GM21390 (cell line): Measurements from ENCODE around the gene RNF220.

ENCODE experiments used
- ATAC-seq: cut with Tn5 transposase; IDR thresholded peaks from one replicate; pipeline ENCODE4 v1.9.1; 2021; ENCODE audit not compliant: unreplicated experiment

Gene RNF220

DNA sequence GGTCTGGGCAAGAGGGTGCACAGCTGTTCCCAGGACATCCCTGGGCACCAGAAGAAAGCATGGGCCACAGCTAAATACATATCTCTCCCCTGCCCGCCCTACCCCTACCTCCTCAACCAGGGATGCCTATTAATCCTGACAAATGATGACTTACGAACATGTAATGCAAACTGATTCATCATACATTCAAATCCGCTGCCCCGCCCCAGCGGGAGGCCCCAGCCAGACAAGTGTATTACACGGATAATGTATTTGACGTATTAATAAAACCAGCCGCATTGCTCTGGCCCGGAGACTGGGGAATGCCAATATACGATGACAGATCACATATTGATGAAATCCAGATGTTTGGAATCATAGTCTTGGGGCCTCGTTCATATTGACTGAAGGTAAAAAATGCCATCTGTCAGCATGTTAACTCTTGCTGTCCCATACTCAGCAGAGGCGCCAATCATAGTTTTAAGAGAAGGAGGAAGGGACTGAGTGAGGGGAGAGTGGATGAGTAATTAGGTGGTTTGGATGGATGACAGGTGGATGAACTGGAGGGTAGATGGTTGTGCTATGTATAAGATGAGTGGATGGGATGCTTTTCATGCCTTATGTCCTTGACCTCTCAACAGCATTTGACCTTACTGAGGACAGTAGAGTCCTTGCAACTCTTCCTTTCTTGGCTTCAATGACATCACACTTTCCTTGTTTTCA lies 201.0 kb downstream of the RNF220 start:
- ATAC-seq: no peak

DNA sequence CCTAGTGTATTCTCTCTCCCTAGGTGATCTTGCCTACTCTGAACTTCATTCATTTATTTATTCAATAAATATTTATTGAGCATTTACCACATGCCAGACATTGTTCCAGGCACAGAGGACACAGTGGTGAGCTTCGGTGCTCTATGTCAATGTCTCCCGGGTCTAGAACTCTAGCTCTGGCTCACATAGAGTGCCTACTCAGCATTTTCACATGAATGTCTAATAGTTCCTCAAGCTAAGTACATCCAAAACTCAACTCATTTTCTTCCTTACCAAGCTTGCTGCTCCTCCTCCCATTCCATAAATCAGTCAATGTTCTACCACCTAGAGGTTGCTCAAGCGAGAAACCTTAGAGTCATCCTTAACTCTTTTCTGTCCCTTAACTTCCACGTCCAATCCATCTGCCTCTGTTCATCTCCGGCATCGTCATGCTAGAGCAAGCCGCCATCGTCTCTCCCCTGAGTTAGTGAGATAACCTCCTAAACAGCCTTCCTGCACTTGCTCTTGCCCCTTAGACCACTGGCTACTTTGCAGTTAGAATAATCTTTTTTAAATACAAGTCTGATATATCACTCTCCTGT lies 201.7 kb downstream of the RNF220 start:
- no peak for ATAC-seq

DNA sequence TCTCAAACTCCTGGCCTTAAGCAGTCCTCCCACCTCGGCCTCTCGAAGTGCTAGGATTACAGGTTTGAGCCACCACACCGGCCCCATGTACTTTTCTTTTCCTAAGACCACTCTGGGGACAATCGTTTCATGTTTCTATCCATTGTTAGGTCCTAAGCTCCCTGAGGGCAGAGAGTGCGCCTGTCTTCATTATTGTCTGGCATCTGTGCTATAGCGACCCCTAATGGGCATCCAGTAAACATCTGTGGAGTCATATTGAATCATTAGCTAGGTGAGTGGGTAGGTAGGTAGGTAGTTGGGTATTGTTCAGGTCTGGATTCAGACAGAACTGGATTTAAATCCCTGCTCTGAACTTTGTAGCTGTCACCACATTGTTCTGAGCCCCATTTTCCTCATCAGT lies 203.1 kb downstream of the RNF220 start:
- ATAC-seq: no peak

DNA sequence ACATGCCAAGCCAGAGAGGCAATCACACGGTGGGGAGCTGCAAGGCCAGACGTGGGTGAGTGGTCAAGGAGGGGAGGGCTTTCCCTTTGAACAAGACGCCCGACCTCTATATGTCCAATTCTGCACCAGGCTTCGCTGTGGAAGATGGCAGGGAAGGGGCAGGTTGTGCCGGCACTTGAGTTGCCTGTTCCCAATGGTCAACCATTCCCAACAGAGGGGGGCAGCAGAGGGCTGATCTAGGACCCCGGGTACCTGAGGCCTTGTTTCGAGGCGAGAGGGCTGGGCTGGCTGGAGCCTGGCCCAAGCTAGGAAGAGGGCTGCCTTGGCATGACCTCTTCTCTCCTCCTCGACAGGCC lies 204.3 kb downstream of the RNF220 start:
- no peak for ATAC-seq

DNA sequence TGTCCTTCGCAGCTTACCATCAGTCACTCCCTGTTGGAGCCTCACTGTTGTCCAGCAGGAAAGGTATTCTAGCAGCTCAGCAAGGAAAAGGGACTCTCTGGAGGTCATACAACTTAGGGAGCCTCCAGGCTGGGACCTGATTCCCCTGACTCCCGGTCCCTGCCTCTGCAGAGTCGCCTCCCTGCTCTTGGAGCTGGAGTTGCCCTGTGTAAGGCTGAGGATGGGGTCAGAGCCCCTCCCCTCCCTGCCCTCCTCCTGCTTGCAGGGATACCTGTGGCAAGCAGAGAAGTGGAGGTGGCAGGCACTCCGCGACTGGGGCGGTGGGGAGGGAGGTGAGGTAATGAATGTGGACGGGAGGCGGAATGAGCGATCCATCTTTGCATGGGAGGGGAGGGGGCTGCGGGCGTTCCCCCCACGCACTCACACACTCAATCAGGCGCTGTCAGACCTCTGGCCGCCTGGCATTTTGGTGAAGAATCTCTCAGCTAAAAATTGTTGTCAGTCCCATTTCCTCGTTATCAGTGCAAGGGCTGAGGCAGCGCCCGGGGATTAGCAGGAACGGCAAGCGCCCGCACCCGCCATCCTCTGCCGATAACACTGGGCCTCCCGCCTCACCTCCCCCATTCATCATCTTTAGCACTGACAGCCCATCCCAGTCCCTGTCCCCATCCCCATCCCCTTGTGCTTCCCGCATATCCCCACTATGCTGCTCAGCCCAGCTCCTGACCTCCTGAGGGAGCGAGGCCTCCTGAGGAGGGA lies 204.9 kb downstream of the RNF220 start:
- no peak for ATAC-seq

DNA sequence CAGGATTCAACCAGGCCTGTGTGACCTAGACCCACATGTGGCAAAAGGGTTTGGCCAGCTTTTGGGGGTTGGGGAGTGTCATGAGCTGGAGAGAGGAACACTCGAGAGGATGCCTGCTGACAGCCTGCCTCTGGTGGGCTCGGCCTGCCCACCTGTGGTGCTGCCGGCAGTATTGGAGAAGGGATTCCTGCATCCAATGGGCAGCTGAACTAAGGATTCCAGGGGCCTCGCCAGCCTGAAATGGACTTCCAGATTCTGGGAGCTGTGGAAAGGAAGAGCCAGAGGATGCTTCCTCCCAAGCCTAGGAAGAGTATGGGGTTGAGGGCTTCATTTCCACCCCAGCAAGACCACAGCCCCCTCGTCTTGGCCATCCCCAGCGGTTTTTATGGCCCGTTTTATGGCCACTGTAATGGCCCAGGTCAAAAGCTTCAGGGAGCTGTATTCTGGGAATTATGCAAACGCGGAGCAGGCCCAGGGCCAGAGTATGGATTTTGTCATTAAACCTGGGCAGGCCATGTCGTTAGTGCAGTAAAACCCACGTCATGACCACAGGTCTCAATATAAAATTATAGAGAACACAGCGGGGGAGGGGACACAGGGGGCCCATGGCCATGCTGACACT lies 205.6 kb downstream of the RNF220 start:
- no peak for ATAC-seq

DNA sequence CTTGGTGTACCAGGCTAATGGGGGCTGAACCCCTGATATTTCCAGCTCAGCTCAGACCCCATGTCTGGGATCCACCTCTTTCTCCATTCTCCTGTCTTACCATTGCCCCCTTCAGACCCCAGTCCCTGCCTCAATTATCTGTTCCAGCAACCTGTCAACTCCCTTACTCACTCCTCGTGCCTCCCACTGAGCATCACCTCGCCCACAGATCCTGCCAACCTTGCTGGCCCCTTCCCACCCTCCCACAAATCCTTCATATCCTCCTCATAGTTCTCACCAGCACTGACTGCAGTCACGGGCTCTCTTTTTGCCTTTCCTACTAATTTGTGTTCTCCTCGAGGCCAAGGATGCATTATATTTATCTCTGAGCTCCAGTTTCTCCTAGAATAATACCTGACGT lies 206.4 kb downstream of the RNF220 start:
- ATAC-seq: no peak

DNA sequence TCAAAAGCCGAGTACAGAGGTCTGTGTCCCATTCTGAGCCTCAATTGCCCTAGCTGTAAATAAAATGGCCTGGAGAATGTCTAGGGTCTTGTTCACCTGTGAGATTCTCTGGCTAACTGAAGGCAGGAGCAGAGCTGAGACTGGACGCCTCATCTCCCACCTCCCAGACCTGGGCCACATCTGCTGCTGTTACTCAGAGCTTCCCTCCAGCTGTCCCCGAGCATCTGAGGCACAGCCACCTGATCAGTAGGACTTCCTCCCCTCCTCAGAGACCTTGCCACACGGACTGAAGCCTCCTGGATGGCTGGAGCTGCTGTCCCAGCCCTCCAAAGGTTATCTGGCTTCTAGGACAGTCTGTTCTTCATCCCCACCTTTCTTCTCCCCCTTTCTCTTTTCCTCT lies 206.8 kb downstream of the RNF220 start:
- ATAC-seq: no peak

DNA sequence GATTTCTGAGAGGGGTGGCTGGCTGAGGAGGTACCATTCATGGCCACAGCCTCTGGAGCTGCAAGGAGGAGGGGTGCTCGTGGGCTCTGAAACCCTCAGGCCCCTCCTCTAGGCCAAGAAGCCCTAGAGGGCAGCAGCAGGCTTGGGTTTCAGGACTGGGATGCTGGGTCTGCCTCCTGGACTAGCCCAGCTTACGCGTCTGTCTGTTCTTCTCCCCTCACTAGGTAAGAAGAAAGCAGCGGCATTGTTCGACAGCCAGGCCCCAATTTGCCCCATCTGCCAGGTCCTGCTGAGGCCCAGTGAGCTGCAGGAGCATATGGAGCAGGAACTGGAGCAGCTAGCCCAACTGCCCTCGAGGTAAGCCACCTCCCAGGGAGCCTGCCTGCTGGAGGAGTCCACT lies 208.9 kb downstream of the RNF220 start:
- ATAC-seq: no peak

DNA sequence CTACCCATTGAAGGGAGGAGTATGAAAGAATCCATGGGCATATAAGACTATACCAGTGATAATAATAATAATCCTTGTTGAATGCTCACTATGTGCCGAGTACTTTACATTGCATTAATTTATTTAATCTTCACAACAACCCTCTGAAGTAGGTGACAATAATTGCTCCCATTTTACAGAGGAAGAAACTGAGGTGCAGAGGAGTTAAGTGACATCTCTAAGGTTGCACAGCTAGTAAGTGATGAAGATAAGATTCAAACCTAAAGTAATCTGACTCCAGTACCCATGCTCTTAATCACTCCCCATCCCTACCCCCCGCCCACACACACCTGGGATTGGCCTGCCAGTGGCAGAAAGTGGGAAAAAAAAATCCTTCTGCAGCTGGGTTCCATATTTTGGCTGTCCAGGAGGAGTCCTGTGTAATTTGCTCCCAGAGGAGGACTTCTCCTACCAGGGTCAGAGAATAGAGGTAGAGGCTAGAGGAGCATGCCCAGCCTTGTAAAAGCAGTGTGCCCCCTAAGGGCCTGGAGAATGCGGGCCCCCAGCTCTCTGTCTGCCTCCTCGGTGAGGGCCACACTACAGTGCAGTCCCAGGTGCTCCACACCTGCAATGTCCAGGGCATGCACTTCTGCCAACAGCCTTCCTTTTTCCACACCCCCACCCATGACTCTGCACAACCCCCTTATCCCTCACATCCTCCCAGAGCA lies 211.4 kb downstream of the RNF220 start:
- no peak for ATAC-seq

DNA sequence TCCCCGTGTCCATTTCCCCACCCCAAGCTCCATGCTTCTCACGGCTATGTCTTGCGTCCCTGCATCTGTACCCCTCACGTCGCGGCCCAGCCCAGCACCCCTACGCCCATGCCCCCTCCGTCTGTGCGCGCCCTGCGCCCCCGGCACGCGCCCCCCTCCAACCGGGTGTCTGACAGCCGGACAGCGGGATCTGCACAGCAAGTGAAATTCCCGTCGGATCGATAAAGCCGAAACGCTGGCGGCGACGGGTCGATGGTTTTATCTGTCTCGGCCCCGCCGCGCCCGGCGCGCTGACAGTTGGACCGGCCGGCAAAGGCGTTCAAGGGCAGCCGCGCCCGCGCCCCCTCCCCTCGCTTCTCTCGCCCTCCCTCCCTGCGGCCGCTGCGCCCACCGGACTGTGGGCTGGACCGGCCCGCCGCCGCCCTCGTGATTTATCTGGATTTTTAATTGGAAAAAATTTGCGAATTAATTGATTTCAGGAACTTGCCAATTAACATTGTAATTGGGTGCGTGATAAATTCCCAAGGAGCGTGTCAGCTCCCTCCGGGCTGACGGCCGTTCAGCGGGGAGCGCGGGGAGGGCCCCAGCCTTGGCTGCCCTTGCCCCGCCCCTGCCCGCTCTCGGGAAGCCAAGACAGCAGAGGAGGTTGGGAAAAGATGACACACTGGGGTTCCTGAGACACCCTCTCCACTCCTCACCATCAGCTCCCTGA lies 212.1 kb downstream of the RNF220 start:
- ATAC-seq: no peak

DNA sequence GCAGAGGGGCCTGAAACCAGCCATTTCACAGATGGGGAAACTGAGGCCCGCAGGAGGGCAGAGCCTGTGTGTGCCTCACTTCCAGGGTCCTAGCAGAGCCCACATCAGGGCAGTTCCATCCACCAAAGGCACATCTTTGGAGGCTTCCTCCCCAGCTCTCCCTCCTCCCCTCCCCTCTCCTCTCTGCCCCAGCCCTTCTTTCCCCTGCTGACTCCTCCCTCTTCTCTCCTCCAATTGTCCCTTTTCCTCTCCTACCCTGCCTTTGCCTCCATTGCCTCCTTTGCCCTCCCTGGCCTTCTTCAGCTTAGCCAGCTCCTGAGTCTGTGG lies 212.6 kb downstream of the RNF220 start:
- ATAC-seq: no peak

DNA sequence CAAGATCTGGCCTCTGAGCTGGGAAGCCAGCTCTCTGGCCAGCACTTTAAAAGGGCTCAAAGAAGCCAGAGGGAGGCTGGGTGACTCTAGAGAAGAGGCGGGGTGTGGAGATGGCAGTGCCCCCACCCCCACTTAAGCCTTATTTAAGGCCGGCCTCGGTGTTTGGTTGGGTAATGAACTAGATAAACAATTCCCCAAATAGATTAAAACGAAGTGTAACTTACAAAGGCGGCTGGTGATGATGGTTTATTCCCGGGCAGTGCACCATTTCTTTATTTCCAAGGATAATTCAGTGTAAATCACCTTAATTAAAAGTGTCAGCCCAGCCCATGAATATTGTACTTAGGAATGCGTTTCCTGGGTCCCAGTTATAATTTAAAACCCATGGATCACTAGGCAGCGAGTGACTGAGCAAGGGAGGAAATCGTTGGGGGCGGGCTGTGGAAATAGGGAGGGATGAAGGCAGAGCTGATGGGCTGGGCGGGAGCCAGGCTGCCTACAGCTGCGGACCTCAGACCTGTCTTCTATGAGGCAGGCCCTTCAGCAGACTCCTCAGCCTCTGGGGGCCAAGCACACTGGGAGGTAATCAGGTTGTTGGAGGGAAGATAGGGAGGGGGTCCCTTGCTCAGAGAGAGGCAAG lies 214.3 kb downstream of the RNF220 start:
- ATAC-seq: no peak

DNA sequence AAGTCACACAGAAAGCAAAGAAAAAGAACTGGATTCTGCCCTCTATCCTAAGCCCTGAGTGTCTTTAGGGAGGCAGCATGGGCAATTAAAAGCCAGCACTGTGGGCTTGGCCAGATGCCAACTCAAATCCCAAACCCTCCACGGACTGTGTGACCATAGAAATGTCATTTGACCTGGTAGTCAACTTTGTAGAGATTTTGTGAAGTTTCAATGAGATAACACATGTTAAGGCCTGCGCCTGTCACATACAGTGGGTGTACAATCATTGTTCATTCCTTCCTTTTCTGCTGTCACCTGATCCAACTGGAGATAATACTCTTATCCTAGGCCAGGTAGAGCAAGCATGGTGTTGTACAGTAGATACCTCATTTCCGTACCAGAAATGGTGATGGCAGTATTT lies 215.0 kb downstream of the RNF220 start:
- ATAC-seq: no peak

DNA sequence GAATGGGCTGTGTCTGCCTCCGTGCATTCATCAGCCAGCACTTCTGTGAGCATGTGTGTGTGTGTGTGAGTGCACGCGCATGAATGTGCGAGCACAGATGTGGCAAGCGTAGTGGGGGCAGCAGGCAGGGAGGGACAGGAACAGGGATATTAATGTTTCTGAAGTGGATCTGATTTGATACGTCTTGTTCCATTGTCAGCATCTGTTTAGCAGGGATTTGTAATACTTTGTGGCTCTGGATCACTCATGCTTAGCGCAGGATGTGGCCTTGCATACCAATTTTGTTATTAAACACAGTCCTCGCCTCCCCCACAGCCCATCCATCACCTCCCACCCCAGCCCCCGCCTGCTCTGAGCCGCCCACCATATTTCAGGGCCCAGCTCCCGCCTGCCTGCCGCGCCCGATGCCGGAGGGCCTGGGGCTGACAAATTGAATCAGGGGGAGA lies 216.8 kb downstream of the RNF220 start:
- ATAC-seq: no peak

DNA sequence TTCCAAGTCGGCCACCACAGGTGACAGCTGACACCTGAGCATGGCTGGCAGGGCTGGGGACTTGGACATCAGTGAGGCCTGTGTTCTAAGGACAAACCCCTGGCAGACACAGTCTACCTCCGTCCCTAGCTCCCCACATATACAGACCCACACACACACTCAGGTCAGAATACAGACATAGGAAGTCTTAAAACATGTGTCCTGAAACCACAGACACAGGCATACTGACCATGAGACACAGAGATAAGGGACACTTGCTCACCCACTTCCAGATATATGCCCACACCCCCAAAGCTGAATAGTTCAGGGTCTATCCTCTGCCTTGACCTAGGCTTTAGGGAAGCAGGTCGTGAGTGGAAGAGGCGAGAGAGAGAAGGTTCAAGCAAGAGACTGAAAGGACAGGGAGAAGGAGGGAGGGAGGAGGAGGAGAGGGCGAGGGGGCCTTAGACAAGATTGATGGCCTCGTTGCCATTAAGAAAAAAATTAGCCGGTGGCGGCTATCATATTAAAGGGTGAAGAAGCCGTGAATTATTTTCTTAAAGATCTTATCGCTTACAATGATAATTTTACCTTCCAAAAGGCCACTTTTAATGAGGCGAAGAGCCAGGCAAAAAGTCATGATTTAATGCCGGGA lies 219.3 kb downstream of the RNF220 start:
- ATAC-seq: no peak

DNA sequence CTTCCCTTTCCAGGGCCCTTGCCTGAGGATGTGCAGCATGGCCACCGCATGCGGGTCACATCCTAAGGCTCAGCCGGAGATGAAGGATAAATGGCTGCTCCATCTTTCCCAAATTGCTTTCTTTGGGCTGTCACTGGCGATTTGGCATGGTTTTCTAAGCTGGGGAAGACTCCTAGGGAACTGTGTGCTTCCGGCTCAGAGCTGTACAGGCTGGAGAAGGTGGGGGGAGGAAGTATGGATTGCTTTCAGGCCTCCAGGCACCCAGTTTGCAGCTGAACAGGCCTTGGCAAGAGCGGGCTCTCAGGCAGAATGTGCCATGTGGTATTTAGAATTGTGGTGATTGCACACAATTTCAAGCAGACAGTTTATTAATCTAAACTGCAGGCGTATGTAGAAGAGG lies 220.3 kb downstream of the RNF220 start:
- no peak for ATAC-seq

DNA sequence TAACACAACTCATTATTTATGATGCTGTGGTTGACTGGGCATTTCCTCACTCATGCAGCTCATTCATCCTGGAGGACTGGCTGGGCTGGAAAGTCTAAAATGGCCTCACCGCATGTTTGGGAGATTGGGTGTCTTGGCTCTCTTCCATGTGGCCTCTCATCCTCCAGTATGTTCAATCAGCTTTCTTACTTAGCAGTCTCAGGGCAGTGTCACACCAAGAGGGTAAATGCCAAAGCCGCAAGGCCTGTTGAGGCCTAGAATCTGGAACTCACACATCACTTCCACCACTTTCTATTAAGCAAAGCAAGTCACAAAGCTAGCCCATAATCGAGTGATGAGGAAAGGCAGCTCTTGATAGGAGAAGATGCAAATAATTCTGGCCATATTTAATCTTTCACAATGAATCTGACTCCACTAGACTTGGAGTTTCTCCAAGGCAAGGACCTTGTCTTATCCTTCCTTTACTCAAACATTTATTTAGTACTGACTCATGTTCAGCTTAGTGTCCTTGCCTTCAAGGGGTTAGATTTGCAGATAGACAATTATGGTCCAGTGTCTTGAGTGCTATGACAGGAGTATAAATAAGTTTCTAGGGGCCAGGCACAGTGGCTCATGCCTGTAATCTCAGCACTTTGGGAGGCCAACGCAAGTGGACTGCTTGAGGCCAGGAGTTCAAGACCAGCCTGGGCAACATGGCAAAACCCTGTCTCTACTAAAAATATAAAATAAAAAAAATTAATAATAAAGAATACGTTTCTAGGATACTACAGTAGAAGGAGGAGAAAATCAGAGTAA lies 224.1 kb downstream of the RNF220 start:
- ATAC-seq: no peak

DNA sequence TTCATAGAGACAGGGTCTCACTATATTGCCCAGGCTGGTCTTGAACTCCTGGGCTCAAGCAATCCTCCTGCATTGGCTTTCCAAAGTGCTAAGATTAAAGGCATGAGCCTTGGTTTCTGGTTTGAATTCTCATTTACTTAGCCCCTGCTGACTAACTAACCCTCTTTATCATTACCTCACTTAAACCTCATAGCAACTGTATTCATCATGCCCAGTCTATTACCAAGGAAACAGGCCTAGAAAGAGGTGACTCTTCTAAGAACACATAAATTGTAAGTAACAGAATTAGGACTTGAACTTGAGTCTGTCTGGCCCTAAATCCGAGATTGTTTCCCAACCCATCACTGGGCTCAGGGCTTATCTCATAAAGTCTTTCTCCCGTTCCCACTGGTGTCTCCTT lies 225.1 kb downstream of the RNF220 start:
- ATAC-seq: no peak
